GM12873 (cell line): ENCODE results near the gene SIX3.
A peak's percentile ranks its signal among the peaks of the same experiment; 100 is the strongest.

Experiments
- CTCF ChIP-seq: IDR thresholded peaks from 2 replicates; pipeline ENCODE4 v1.5.1; 2012; ENCODE audit warnings: low read depth, mild to moderate bottlenecking, moderate library complexity, low read length, control low read depth; ENCODE audit not compliant: insufficient read depth; ENCODE audit errors: missing control alignments

SIX3 gene

GRCh38 chr2:44946372-44947027, 5.0 kb downstream of the SIX3 start:
- TF ChIP-seq CTCF = no peak

GRCh38 chr2:44947028-44947375, 5.5 kb downstream of the SIX3 start:
- no peak for TF ChIP-seq CTCF

- TF ChIP-seq CTCF = no peak
These were observed 7.2 kb downstream of the SIX3 start for GRCh38 chr2:44948565-44949328.

- no peak for TF ChIP-seq CTCF
These were observed 8.0 kb downstream of the SIX3 start for GRCh38 chr2:44949329-44950151.

- no peak for TF ChIP-seq CTCF
These were observed 9.1 kb downstream of the SIX3 start for GRCh38 chr2:44950646-44951045.

GRCh38 chr2:44951124-44951523, 9.6 kb downstream of the SIX3 start:
- TF ChIP-seq CTCF = no peak

GRCh38 chr2:44951714-44952113, 10.2 kb downstream of the SIX3 start:
- TF ChIP-seq CTCF = peak; percentile 1
